GM21723 (cell line): ENCODE data around the gene SLC39A7.
A peak's percentile ranks its signal among the peaks of the same experiment; 100 is the strongest.

Experiments
- ATAC-seq: cut with Tn5 transposase; IDR thresholded peaks from one replicate; pipeline ENCODE4 v1.9.1; 2021; ENCODE audit warnings: mild to moderate bottlenecking, moderate library complexity; ENCODE audit not compliant: unreplicated experiment

Gene SLC39A7

DNA sequence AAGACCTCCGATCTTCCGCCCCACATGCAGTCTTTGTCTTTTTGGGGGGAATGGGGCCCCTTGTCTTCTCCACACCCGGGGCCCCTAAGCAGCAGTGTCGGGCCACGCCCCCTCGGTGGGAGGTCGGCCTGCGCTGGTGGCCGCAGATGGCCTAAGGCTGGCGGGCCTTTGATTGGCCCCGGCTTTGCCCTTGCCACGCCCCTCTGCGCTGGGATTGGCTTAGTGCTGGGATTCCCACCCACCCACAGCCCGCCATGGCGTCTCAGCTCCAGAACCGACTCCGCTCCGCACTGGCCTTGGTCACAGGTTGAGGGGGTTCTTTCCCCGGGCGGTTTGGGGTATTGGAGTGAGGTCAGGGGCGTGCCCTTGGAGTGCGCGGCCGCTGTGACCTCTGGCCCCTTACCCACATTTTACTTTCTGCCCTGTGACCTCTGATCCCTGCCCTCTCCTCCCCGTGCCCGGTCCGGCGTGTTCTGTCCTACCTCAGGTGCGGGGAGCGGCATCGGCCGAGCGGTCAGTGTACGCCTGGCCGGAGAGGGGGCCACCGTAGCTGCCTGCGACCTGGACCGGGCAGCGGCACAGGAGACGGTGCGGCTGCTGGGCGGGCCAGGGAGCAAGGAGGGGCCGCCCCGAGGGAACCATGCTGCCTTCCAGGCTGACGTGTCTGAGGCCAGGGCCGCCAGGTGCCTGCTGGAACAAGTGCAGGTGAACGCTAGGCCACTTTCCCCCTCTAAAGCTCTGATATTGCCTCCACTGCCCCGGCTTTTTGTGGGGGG lies 3.9 kb downstream of the SLC39A7 start, which contains the start of gene HSD17B8:
TSS of gene HSD17B8 (plus strand) at position 241 of the 776 bp plus-strand sequence. CDS start at position 255, 14 bp downstream.
- peak; percentile 45 for ATAC-seq

DNA sequence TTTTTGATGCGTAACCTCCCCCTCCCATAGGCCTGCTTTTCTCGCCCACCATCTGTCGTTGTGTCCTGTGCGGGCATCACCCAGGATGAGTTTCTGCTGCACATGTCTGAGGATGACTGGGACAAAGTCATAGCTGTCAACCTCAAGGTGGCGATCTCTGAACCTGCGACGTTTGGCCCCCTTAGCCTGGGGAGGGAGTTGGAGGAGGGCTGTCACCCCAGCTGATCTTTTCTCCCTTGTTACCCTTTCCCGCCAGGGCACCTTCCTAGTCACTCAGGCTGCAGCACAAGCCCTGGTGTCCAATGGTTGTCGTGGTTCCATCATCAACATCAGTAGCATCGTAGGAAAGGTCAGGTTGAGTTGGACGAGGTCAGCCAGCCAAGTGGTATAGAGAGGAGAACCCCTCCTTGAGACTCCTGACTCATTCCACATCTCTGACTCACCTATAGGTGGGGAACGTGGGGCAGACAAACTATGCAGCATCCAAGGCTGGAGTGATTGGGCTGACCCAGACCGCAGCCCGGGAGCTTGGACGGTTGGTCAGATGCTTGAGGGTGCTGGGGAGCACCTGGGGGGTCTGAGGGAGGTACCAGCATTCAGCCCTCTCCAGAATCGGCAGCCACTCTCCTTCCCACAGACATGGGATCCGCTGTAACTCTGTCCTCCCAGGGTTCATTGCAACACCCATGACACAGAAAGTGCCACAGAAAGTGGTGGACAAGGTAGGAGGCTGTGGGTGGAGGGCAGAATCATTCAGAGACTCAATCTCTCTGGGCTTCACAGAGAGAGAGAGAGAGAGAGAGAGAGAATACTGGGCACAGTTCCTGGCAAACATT lies 4.7 kb downstream of the SLC39A7 start:
- no peak for ATAC-seq

DNA sequence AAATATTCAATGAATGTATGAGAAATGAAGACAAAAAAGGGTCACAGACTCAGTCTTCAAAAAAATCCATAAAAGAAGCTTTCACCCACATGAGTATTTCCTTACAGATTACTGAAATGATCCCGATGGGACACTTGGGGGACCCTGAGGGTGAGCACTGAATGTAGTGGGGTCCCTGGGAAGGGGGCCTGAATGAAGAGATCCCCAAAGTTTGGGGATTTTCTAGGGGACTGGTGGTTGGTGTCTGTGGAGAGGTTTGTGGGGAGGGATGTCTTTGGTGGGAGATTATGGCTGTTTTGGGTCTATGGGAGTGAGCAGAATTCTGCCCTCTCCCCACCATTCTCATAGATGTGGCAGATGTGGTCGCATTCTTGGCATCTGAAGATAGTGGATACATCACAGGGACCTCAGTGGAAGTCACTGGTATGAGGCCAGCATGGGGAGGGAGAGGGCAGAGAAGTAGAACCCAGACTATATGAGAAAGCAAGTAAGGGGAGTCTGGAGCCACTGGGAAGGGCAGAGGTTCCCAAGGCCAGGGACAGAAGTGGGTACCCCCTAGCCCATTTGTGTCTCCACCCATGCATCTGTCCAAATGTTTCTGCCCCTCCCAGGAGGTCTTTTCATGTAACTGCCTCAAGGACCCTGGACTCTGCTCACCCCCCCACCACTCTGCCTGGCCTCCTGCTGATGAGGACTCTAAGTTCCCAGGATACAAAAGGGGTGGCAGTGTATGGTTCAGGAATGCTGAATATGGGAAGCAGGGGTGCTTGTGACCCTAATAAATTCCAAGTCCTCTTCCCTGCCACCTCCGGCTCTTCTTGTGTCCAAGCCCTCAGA lies 5.6 kb downstream of the SLC39A7 start:
- ATAC-seq: no peak

DNA sequence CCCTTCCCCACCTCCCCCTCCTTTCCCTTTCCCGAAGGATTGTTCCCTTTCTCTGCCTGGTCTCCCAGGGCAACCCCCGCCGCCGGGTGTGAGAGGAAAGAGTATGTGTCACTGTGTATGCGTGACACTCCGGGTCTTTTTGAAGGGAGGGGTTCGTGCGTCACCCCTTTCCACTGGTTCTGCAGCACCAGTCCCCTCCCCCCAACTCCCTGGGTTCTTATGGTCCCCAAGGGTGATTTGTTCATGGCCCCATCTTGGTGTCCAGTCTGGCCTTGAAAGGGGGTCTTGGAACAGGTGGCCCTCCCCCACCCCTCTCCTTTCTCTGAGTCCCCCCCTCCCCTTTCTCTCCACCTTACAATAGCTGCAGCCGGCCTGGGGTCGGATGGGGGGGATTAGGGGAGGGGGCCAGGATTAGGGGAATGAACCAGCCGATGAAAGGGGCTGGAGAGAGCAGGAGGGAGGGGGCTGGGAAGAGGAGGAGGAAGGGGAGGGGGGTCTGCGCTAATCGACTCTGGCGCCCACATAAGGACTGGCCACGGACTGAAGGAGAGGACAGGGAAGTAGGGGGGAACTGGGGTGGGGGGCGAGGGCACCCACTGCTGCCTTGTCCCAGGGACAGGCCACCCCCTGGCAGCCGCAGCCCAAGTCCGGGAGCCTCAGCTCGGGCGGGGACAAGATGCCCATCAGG lies 6.3 kb downstream of the SLC39A7 start:
- no peak for ATAC-seq

- no peak for ATAC-seq
These were observed 7.0 kb downstream of the SLC39A7 start for GRCh38 chr6:33207552-33208090.

DNA sequence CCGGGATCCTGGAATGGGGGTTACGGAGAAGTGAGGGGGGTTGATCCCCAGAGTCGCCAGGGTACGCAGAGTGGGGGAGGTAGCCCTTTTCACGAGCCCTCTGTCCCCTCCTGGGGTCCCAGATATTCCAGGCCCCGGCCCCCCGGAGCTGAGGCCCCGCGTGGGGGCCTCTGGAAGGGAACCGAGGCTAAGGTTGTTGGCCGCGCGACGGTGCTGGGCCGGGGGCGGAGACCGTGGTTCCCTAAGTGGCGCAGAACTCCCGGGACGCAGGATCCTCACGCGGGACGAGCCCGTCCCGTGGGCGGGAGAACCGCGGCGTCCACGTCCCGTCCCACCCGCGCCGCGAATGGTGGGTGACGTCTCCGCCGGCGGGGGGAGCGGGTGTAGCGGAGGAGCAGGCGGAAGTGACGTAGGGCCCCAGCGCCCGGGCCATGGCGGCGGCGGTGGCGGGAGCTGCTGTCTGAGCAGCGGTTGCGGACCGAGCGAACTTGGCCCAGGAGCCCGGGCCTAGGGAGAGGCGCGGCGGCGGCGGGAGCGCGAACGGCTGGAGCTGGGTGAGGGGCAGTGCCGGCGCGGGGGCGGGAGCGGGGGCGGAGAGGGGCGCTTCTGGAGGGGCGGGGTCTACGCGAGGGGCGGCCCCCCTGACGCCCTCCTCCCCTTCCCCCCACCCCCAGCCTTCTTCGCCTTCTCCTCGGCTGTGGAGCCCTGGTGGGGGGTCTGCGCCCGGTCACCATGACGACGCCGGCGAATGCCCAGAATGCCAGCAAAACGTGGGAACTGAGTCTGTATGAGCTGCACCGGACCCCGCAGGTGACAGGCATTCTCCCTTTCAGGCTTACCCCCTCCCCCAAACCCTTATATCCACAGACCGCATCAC lies 7.7 kb downstream of the SLC39A7 start, which contains the start of gene RING1:
TSS of gene RING1 (plus strand) at position 410 of the 877 bp plus-strand sequence. CDS start at position 733, 323 bp downstream.
- ATAC-seq: peak; percentile 42

DNA sequence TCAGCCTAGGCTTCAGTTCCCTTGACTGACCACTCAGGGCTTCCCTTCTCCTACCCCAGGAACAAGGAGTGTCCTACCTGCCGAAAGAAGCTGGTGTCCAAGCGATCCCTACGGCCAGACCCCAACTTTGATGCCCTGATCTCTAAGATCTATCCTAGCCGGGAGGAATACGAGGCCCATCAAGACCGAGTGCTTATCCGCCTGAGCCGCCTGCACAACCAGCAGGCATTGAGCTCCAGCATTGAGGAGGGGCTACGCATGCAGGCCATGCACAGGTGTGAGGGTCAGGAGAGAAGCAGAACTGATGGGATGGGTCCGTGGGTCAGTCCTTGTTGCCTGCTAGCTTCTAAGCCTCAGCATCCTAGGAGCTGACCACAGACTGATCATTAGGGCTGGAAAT lies 9.2 kb downstream of the SLC39A7 start:
- no peak for ATAC-seq

DNA sequence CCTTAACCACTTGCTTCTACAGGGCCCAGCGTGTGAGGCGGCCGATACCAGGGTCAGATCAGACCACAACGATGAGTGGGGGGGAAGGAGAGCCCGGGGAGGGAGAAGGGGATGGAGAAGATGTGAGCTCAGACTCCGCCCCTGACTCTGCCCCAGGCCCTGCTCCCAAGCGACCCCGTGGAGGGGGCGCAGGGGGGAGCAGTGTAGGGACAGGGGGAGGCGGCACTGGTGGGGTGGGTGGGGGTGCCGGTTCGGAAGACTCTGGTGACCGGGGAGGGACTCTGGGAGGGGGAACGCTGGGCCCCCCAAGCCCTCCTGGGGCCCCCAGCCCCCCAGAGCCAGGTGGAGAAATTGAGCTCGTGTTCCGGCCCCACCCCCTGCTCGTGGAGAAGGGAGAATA lies 10.5 kb downstream of the SLC39A7 start:
- no peak for ATAC-seq

GRCh38 chr6:33211666-33212422 lies 11.2 kb downstream of the SLC39A7 start:
- no peak for ATAC-seq

- ATAC-seq: no peak
These were observed 12.1 kb downstream of the SLC39A7 start for GRCh38 chr6:33212857-33213165.

- no peak for ATAC-seq
These were observed 12.7 kb downstream of the SLC39A7 start for GRCh38 chr6:33213166-33213988.

DNA sequence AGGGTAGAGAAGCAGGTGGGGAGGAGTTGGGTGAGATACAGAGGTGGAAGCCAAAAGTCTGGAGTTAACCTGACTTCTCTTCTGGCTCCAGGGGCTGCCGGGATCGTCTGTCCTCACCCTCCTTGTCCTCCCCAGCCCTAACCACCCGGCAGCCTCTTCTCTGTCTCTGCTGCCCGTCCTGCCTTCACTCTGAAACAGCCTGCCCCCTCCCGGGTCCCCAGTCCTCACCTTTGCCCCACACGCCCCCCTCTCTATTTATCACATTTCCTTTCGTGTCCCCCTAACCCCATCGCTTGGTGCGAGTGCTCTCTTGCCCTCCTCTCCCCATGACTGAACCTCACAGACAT lies 13.3 kb downstream of the SLC39A7 start:
- ATAC-seq: no peak

- ATAC-seq: no peak
These were observed 14.8 kb downstream of the SLC39A7 start for GRCh38 chr6:33215271-33216116.

DNA sequence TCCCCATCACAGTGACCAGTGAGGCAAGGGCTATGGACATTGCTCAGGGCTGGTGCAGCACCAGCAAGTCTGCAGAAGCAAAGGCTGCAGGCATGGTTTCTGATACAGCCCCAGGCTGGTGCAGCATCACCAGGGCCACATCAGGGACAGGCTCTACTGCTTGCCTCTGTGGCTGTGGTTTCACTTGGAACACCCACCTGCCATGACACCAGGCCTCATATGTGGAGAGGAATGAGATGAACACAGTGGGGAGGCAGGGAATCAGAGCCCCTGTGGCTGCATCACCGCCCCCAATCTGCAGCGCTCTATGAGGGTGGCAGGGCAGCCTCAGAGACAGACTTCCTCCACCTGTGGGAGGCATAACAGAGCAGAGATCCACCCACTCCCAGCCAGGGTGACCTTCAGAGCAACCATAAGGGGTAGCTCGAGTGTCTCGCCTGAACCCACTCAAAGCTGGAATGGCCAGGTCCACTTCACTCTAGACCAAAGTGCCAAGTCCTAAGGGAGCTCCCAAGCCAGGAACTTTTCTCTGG lies 15.5 kb downstream of the SLC39A7 start:
- ATAC-seq: no peak

GRCh38 chr6:33217246-33217645 lies 16.6 kb downstream of the SLC39A7 start:
- ATAC-seq: no peak

- ATAC-seq: no peak
These were observed 17.0 kb downstream of the SLC39A7 start for GRCh38 chr6:33217681-33218080.
